ENCODE results near the gene DPP8. TPM values are rescaled to one million over a fixed set of nuclear protein-coding genes. Genes with fewer than 3 reads are reported as not detected.

The DPP8 gene
- total RNA-seq, 1 experiment from 2014 or later: 22.9 TPM

GRCh38 chr15:65423150-65423975 is 94.1 kb downstream of the DPP8 start:
- H3K9me3 Mint-ChIP-seq (ENCODE audit: unreplicated experiment): no peaks in the 10 kb centered on the region
- no peak for DNase-seq
- Histone ChIP-seq H3K4me3 (ENCODE audit: low read depth, low read length) (peak overlapping the region; percentile 84), H3K9me3 (no peaks in the 10 kb centered on the region), H3K36me3 (ENCODE audit: control insufficient read depth, insufficient read depth, low read length) (no peaks in the 10 kb centered on the region), H3K4me1 (peaks cover 19% of the 10 kb centered on the region), H3K27me3 (replicated peaks; ENCODE audit: control insufficient read depth, insufficient read depth, low read length) (no peaks in the 10 kb centered on the region)
- POLR2A ChIA-PET: no interaction called here
- TSS peak; percentile 30 for BruUV-seq (replicated peaks)
- H3K4me3 Mint-ChIP-seq (ENCODE audit: unreplicated experiment): peak overlapping the region; percentile 85
- intact Hi-C loops (cut with micrococcal nuclease; ENCODE audit: unreplicated experiment): no loop called here
- H3K27ac Mint-ChIP-seq (ENCODE audit: unreplicated experiment): peak overlapping the region; percentile 55
- peaks cover 19% of the 10 kb centered on the region for H3K4me1 Mint-ChIP-seq (ENCODE audit: low read depth, unreplicated experiment)
- CTCF ChIA-PET: no interaction called here
- no peak for TF ChIP-seq CTCF (IDR thresholded peaks at IDR 0.05; ENCODE audit: insufficient read depth in 1 of 2, low read depth in 1 of 2, low read length in 1 of 2, severe bottlenecking in 1 of 2, unreplicated experiment in 1 of 2)
- H3K27me3 Mint-ChIP-seq (ENCODE audit: insufficient read depth, unreplicated experiment): no peaks in the 10 kb centered on the region
- no peaks in the 10 kb centered on the region for H3K36me3 Mint-ChIP-seq (ENCODE audit: insufficient read depth, unreplicated experiment)

- H3K4me1 ChIP-seq: peaks cover 19% of the 10 kb centered on the region
- peaks cover 26% of the 10 kb centered on the region for H3K4me1 Mint-ChIP-seq (ENCODE audit: low read depth, unreplicated experiment)
- POLR2A ChIA-PET: interaction anchor here (0.6 to 1.9 kb wide), 2 partner anchors 117 to 327 kb away, joined by 6 to 8 read pairs; partner anchors contain the start of gene RNU5B-1
- intact Hi-C loops (cut with micrococcal nuclease; ENCODE audit: unreplicated experiment): no loop called here
- no peaks in the 10 kb centered on the region for H3K36me3 ChIP-seq (ENCODE audit: control insufficient read depth, insufficient read depth, low read length)
- no peaks in the 10 kb centered on the region for H3K36me3 Mint-ChIP-seq (ENCODE audit: insufficient read depth, unreplicated experiment)
- no peaks in the 10 kb centered on the region for H3K27me3 Mint-ChIP-seq (ENCODE audit: insufficient read depth, unreplicated experiment)
- DNase-seq: peak; percentile 36 to 56
- H3K4me3 ChIP-seq (ENCODE audit: low read depth, low read length): peak overlapping the region; percentile 84
- H3K9me3 ChIP-seq: no peaks in the 10 kb centered on the region
- CTCF ChIA-PET: interaction anchor here (0.6 to 3.8 kb wide), 4 partner anchors 13 to 247 kb away, joined by 5 to 22 read pairs (median 8); no protein-coding TSS in a partner anchor
- no TSS peak for BruUV-seq (replicated peaks)
- peak overlapping the region; percentile 83 for H3K4me3 Mint-ChIP-seq (ENCODE audit: unreplicated experiment)
- H3K27me3 ChIP-seq (replicated peaks; ENCODE audit: control insufficient read depth, insufficient read depth, low read length): no peaks in the 10 kb centered on the region
- H3K27ac Mint-ChIP-seq (ENCODE audit: unreplicated experiment): peak overlapping the region; percentile 48
- H3K9me3 Mint-ChIP-seq (ENCODE audit: unreplicated experiment): no peaks in the 10 kb centered on the region
- no peak for TF ChIP-seq CTCF (IDR thresholded peaks at IDR 0.05; ENCODE audit: insufficient read depth in 1 of 2, low read depth in 1 of 2, low read length in 1 of 2, severe bottlenecking in 1 of 2, unreplicated experiment in 1 of 2)
These were observed 95.9 kb downstream of the DPP8 start for GRCh38 chr15:65421360-65422215.

- H3K36me3 ChIP-seq (ENCODE audit: control insufficient read depth, insufficient read depth, low read length): no peaks in the 10 kb centered on the region
- Mint-ChIP-seq H3K4me1 (ENCODE audit: low read depth, unreplicated experiment) (peaks cover 26% of the 10 kb centered on the region), H3K9me3 (ENCODE audit: unreplicated experiment) (no peaks in the 10 kb centered on the region), H3K27ac (ENCODE audit: unreplicated experiment) (no peak overlapping the region), H3K27me3 (ENCODE audit: insufficient read depth, unreplicated experiment) (no peaks in the 10 kb centered on the region), H3K4me3 (ENCODE audit: unreplicated experiment) (peak overlapping the region; percentile 83), H3K36me3 (ENCODE audit: insufficient read depth, unreplicated experiment) (no peaks in the 10 kb centered on the region)
- no peak for DNase-seq
- ChIA-PET POLR2A (interaction anchor here (1.9 kb wide), 1 partner anchor 116 kb away, joined by 8 read pairs; the partner anchor contains the start of gene RNU5B-1), CTCF (interaction anchor here (1.1 to 3.8 kb wide), 2 partner anchors 14 to 20 kb away, joined by 6 to 22 read pairs; no protein-coding TSS in a partner anchor)
- H3K9me3 ChIP-seq: no peaks in the 10 kb centered on the region
- peaks cover 19% of the 10 kb centered on the region for H3K4me1 ChIP-seq
- H3K27me3 ChIP-seq (replicated peaks; ENCODE audit: control insufficient read depth, insufficient read depth, low read length): no peaks in the 10 kb centered on the region
- intact Hi-C loops (cut with micrococcal nuclease; ENCODE audit: unreplicated experiment): no loop called here
- H3K4me3 ChIP-seq (ENCODE audit: low read depth, low read length): peak overlapping the region; percentile 84
- no peak for TF ChIP-seq CTCF (IDR thresholded peaks at IDR 0.05; ENCODE audit: insufficient read depth in 1 of 2, low read depth in 1 of 2, low read length in 1 of 2, severe bottlenecking in 1 of 2, unreplicated experiment in 1 of 2)
- BruUV-seq (replicated peaks): no TSS peak
These were observed 96.5 kb downstream of the DPP8 start for GRCh38 chr15:65420975-65421359.
